ENCODE data around the gene NOL6. TPM values are rescaled to one million over a fixed set of nuclear protein-coding genes. Genes with fewer than 3 reads are reported as not detected.

NOL6 gene
- total RNA-seq, 1 donor from 2014 or later, result 60.1 TPM

GRCh38 chr9:33416996-33417395 is 56.7 kb downstream of the NOL6 start:
- ATAC-seq (ENCODE audit: low read depth) (no peak), DNase-seq (no peak)
- no peaks in the 10 kb centered on the region for H3K36me3 Mint-ChIP-seq (ENCODE audit: low read depth)
- intact Hi-C loops (cut with micrococcal nuclease), result no loop called here
- POLR2A ChIA-PET, result no interaction called here
- TF ChIP-seq, protein P1, sequence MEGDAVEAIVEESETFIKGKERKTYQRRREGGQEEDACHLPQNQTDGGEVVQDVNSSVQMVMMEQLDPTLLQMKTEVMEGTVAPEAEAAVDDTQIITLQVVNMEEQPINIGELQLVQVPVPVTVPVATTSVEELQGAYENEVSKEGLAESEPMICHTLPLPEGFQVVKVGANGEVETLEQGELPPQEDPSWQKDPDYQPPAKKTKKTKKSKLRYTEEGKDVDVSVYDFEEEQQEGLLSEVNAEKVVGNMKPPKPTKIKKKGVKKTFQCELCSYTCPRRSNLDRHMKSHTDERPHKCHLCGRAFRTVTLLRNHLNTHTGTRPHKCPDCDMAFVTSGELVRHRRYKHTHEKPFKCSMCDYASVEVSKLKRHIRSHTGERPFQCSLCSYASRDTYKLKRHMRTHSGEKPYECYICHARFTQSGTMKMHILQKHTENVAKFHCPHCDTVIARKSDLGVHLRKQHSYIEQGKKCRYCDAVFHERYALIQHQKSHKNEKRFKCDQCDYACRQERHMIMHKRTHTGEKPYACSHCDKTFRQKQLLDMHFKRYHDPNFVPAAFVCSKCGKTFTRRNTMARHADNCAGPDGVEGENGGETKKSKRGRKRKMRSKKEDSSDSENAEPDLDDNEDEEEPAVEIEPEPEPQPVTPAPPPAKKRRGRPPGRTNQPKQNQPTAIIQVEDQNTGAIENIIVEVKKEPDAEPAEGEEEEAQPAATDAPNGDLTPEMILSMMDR (IDR thresholded peaks at IDR 0.05), result no peak
- no peaks in the 10 kb centered on the region for H3K9me3 Mint-ChIP-seq
- H3K27ac Mint-ChIP-seq, result no peak overlapping the region
- peaks cover 19% of the 10 kb centered on the region for H3K27me3 Mint-ChIP-seq
- no peaks in the 10 kb centered on the region for H3K4me1 Mint-ChIP-seq
- no peak overlapping the region for H3K4me3 Mint-ChIP-seq
- CTCF ChIA-PET, result no interaction called here

DNA sequence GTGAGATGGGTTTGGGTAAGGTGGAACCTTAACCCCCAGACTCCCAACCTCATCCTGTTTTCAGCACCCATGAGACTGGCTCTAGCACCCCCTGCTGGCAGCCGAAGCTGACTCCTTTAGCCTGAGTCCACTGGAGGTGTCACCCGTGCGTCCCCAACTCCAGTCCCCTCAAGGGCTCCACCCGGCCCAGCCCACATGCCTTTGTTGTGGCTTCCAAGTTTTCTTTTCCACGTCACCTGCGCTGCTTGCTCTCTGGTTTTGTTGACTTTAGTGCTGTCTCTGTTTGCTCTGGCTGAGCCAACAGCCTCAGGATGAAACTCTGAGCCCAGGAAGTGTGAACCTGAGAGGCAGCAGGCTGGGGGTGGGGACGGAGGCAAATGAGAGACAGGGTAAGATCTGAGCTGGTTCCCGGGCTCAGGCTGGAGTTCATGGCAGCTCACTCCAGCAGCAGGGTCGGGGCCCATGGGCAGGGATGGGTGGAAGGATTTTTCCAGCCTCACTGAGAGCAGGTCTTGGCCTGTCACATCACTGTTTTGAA is 58.2 kb downstream of the NOL6 start:
- TF ChIP-seq, protein P1 (IDR thresholded peaks at IDR 0.05), result no peak
- H3K27ac Mint-ChIP-seq, result no peak overlapping the region
- H3K9me3 Mint-ChIP-seq, result no peaks in the 10 kb centered on the region
- peaks cover 19% of the 10 kb centered on the region for H3K27me3 Mint-ChIP-seq
- no peak for ATAC-seq (ENCODE audit: low read depth)
- DNase-seq, result peak; percentile 22
- no peak overlapping the region for H3K4me3 Mint-ChIP-seq
- intact Hi-C loops (cut with micrococcal nuclease), result loop anchor here (1.0 kb wide), 1 partner anchor 128 kb away; no protein-coding TSS in a partner anchor
- no peaks in the 10 kb centered on the region for H3K4me1 Mint-ChIP-seq
- ChIA-PET POLR2A (no interaction called here), CTCF (interaction anchor here (0.7 to 1.8 kb wide), 2 partner anchors 32 to 40 kb away, joined by 3 to 4 read pairs; partner anchors contain the start of gene AQP3)
- no peaks in the 10 kb centered on the region for H3K36me3 Mint-ChIP-seq (ENCODE audit: low read depth)

DNA sequence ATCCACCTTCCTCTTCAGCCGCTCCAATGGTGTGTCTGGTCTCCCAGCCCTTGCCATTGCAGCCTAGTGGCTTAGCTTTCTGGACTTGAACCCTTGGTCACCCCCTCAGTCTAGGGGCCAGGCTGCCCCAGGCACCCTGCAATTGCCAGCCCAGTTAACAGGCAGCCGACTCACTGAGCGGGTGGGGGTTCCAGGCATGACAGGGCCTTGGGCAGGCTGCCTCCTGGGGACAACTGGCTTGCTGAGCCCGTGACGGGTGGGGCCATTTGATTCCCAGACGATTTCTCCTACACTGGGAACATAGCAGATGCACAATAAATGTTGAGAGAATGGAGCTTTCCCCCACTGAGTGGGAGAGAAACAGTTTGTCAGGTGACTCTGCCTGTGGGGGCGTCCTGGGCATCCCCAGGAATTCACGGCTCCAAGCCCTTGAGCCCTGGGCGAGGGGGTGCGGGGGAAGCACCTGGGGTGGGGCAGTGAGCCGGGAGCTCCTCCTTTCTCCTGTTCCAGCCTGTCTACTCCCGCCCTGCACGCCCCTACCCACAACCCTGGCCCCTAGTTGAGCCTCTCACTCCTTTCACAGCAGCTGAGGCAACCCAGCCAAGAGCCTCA is 58.7 kb downstream of the NOL6 start:
- Mint-ChIP-seq H3K27ac (no peak overlapping the region), H3K9me3 (no peaks in the 10 kb centered on the region), H3K27me3 (peaks cover 17% of the 10 kb centered on the region), H3K36me3 (ENCODE audit: low read depth) (no peaks in the 10 kb centered on the region), H3K4me1 (no peaks in the 10 kb centered on the region), H3K4me3 (no peak overlapping the region)
- DNase-seq (no peak), ATAC-seq (ENCODE audit: low read depth) (no peak)
- ChIA-PET CTCF (interaction anchor here (0.7 to 1.8 kb wide), 2 partner anchors 32 to 39 kb away, joined by 3 to 4 read pairs; partner anchors contain the start of gene AQP3), POLR2A (no interaction called here)
- TF ChIP-seq, protein P1 (IDR thresholded peaks at IDR 0.05), result no peak
- intact Hi-C loops (cut with micrococcal nuclease), result loop anchor here (1.0 kb wide), 1 partner anchor 128 kb away; no protein-coding TSS in a partner anchor

- Mint-ChIP-seq H3K27ac (no peak overlapping the region), H3K27me3 (peaks cover 17% of the 10 kb centered on the region), H3K9me3 (no peaks in the 10 kb centered on the region), H3K4me3 (no peak overlapping the region), H3K36me3 (ENCODE audit: low read depth) (no peaks in the 10 kb centered on the region), H3K4me1 (no peaks in the 10 kb centered on the region)
- no peak for ATAC-seq (ENCODE audit: low read depth)
- ChIA-PET CTCF (no interaction called here), POLR2A (no interaction called here)
- intact Hi-C loops (cut with micrococcal nuclease), result no loop called here
- TF ChIP-seq, protein P1 (IDR thresholded peaks at IDR 0.05), result no peak
- no peak for DNase-seq
Observed at GRCh38 chr9:33414268-33414667, 59.5 kb downstream of the NOL6 start.

Other genes starting within 250 kb of the NOL6 start
- not detected in 2 replicates for gene SPINK4, start 233.8 kb downstream of the NOL6 start, total RNA-seq
- gene BAG1, start 209.2 kb downstream of the NOL6 start, total RNA-seq, result 58.3 and 58.9 TPM in 2 replicates
- gene CHMP5, start 208.9 kb downstream of the NOL6 start, total RNA-seq, result 27.4 and 28.1 TPM in 2 replicates
- 51.0 and 57.2 TPM in 2 replicates for gene NFX1, start 183.4 kb downstream of the NOL6 start, total RNA-seq
- gene AQP7, start 71.4 kb downstream of the NOL6 start, total RNA-seq, result not detected in 2 replicates
- 0.95 and 1.6 TPM in 2 replicates for gene AQP3, start 26.3 kb downstream of the NOL6 start, total RNA-seq
- not detected in 2 replicates for gene ANKRD18B, start 50.3 kb upstream of the NOL6 start, total RNA-seq

All from activated B cell treated with CpG ODN at 0.5 μM for 24 hours (primary cell).